ENCODE results near the gene EPG5.
A peak's percentile ranks its signal among the peaks of the same experiment; 100 is the strongest.
"Not testable (repeated sequence)": the region's sequence is repeated elsewhere in the genome, so short reads cannot be mapped to it uniquely, and the experiment has no call there.

EPG5 gene

DNA sequence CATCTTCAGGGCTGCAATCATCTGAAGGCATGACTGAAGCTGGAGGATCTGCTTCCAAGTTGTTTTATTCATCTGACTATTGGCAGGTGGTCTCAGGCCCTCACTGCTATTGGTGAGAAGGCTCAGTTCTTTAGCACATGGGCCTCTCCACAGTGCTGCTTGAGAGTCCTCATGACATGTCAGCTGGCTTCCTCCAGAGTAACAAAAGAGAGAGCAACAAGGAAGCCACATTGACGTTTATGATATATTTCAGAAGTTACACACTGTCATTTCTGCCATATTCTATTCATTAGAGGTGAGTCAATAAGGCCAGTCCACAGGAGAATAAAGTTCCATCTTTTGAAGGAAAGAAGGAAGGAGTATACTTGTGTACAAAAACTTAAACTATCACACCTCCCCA lies 149.6 kb downstream of the EPG5 start:
- Histone ChIP-seq H3K27ac (replicated peaks) (no peak overlapping the region), H3K27me3 (ENCODE audit: insufficient read depth, poor library complexity, severe bottlenecking) (no peaks in the 10 kb centered on the region), H3K4me3 (replicated peaks; ENCODE audit: insufficient read depth, low read length) (no peak overlapping the region)
- no peak for DNase-seq (ENCODE audit: low read depth in 1 of 2, low spot score in 1 of 2)
- TF ChIP-seq, protein P1, sequence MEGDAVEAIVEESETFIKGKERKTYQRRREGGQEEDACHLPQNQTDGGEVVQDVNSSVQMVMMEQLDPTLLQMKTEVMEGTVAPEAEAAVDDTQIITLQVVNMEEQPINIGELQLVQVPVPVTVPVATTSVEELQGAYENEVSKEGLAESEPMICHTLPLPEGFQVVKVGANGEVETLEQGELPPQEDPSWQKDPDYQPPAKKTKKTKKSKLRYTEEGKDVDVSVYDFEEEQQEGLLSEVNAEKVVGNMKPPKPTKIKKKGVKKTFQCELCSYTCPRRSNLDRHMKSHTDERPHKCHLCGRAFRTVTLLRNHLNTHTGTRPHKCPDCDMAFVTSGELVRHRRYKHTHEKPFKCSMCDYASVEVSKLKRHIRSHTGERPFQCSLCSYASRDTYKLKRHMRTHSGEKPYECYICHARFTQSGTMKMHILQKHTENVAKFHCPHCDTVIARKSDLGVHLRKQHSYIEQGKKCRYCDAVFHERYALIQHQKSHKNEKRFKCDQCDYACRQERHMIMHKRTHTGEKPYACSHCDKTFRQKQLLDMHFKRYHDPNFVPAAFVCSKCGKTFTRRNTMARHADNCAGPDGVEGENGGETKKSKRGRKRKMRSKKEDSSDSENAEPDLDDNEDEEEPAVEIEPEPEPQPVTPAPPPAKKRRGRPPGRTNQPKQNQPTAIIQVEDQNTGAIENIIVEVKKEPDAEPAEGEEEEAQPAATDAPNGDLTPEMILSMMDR (IDR thresholded peaks at IDR 0.05; ENCODE audit: insufficient read depth, low read length), result no peak
- TF ChIP-seq, protein P2, sequence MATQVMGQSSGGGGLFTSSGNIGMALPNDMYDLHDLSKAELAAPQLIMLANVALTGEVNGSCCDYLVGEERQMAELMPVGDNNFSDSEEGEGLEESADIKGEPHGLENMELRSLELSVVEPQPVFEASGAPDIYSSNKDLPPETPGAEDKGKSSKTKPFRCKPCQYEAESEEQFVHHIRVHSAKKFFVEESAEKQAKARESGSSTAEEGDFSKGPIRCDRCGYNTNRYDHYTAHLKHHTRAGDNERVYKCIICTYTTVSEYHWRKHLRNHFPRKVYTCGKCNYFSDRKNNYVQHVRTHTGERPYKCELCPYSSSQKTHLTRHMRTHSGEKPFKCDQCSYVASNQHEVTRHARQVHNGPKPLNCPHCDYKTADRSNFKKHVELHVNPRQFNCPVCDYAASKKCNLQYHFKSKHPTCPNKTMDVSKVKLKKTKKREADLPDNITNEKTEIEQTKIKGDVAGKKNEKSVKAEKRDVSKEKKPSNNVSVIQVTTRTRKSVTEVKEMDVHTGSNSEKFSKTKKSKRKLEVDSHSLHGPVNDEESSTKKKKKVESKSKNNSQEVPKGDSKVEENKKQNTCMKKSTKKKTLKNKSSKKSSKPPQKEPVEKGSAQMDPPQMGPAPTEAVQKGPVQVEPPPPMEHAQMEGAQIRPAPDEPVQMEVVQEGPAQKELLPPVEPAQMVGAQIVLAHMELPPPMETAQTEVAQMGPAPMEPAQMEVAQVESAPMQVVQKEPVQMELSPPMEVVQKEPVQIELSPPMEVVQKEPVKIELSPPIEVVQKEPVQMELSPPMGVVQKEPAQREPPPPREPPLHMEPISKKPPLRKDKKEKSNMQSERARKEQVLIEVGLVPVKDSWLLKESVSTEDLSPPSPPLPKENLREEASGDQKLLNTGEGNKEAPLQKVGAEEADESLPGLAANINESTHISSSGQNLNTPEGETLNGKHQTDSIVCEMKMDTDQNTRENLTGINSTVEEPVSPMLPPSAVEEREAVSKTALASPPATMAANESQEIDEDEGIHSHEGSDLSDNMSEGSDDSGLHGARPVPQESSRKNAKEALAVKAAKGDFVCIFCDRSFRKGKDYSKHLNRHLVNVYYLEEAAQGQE (IDR thresholded peaks at IDR 0.05; ENCODE audit: insufficient replicate concordance, low read depth), result no peak
- TF ChIP-seq POLR2AphosphoS5 (IDR thresholded peaks at IDR 0.05; ENCODE audit: low read depth), result no peak

DNA sequence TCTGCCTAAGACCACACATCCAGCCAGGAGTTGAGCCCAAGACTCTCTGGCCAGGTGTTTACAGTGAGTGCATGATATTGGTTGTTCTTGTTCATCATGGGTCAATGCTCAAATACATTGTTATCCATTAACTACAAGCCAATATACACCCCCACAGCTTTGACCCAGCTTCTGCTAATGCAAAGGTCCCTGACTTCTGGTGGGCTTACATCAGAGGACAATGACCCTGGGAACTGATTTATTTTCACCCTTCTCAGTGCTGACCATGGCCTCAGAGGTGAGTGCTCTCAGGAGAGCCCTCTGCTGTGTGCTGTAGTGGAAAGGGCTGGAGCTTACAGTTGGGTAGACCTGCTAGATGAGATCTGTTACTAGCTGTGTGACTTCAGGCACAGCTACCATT lies 152.4 kb downstream of the EPG5 start:
- DNase-seq (ENCODE audit: low read depth in 1 of 2, low spot score in 1 of 2); H3K4me3 ChIP-seq (replicated peaks; ENCODE audit: insufficient read depth, low read length); H3K27ac ChIP-seq (replicated peaks); H3K27me3 ChIP-seq (ENCODE audit: insufficient read depth, poor library complexity, severe bottlenecking): not testable (repeated sequence)

DNA sequence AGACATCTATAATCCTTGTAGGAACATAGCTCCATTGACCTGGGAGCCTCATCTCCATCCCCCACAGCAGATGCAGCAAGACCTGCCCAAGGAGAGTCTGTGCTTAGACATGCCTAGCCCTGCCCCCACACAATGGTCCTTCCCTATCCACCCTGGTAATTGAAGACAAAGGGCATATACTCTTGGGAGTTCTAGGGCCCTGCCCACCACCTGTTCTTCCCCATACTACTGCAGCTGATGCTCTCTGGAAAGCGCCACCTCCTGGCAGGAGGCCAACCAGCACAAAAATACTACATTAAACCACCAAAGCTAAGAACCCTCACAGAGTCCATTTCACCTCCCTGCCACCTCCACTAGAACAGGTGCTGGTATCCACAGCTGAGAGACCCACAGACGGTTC lies 160.0 kb downstream of the EPG5 start:
- H3K27ac ChIP-seq (replicated peaks); H3K4me3 ChIP-seq (replicated peaks; ENCODE audit: insufficient read depth, low read length); H3K27me3 ChIP-seq (ENCODE audit: insufficient read depth, poor library complexity, severe bottlenecking): not testable (repeated sequence)
- peak in 1 of 2 experiments; percentile 51 for DNase-seq (ENCODE audit: low read depth in 1 of 2, low spot score in 1 of 2)

DNA sequence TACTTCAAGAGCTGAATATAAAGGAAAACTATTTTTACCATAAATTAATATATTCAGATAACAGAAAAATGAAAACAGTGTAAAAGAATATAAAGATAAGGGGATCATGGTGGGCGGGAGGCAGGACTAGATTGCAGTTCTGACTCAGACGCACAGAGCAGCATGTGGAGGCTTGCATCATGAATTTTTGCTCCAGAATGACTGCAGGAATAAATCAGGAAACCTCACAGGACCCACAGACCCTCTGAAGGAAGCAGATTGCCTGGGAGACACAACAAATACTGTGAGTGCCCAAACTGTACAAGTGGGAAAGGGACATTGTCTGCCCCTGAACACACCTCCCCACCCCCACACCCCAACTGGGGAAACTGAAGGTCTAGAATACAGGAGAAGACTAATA lies 160.9 kb downstream of the EPG5 start:
- Histone ChIP-seq H3K27me3 (ENCODE audit: insufficient read depth, poor library complexity, severe bottlenecking) (no peaks in the 10 kb centered on the region), H3K27ac (replicated peaks) (no peak overlapping the region)
- TF ChIP-seq SPI1 (IDR thresholded peaks at IDR 0.05; ENCODE audit: borderline replicate concordance, low read depth), result no peak
- no peak for TF ChIP-seq GABPA (IDR thresholded peaks at IDR 0.05; ENCODE audit: low read depth)

DNA sequence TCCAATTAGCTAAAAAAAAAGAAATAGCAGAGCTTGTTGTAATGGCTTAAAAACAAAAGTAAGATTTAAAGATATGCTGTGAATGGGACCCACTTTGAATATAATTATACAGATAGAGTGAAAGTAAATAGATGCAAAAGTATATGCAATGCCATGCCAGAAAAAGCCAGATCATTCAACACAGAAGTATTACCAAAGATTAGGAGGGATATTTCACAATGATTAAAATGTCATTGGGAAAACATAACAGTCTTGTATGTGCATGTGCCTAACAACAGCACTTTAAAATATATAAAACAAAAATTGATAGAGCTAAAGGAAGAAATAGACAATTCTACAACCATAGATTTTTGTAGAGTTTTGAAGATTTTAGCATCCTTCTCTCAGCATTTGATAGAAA lies 161.6 kb downstream of the EPG5 start:
- H3K4me3 ChIP-seq (replicated peaks; ENCODE audit: insufficient read depth, low read length), result no peak overlapping the region
- TF ChIP-seq SPI1 (IDR thresholded peaks at IDR 0.05; ENCODE audit: borderline replicate concordance, low read depth) (no peak), POLR2AphosphoS5 (IDR thresholded peaks at IDR 0.05; ENCODE audit: low read depth) (no peak), GABPA (IDR thresholded peaks at IDR 0.05; ENCODE audit: low read depth) (no peak)
- TF ChIP-seq, protein P1 (IDR thresholded peaks at IDR 0.05; ENCODE audit: insufficient read depth, low read length), result no peak
- TF ChIP-seq, protein P2 (IDR thresholded peaks at IDR 0.05; ENCODE audit: insufficient replicate concordance, low read depth), result no peak
- no peaks in the 10 kb centered on the region for H3K27me3 ChIP-seq (ENCODE audit: insufficient read depth, poor library complexity, severe bottlenecking)
- DNase-seq (ENCODE audit: low read depth in 1 of 2, low spot score in 1 of 2), result no peak
- H3K27ac ChIP-seq (replicated peaks), result no peak overlapping the region

More for the DNA sequence above, 160.9 kb downstream of the EPG5 start:
- H3K4me3 ChIP-seq (replicated peaks; ENCODE audit: insufficient read depth, low read length), result no peak overlapping the region
- no peak for DNase-seq (ENCODE audit: low read depth in 1 of 2, low spot score in 1 of 2)
